Right renal cortex interstitium (tissue), 3 donors: Measurements from ENCODE around the gene RXRG. TPM values are rescaled to one million over a fixed set of nuclear protein-coding genes. Genes with fewer than 3 reads are reported as not detected.

Source experiments
- DNase-seq, 3 donors: peaks; one replicate each; pipeline ENCODE4 v3.0.0-alpha.2; 2013; ENCODE audit warnings: low read depth in 3 of 3, low spot score in 2 of 3
- polyA plus RNA-seq, 3 donors: library from polyadenylated mRNA; unstranded; fragments of 120-200 nt; gene quantifications; one replicate each; pipeline ENCODE4 v1.2.1, GENCODE V29; 2013; ENCODE audit not compliant: insufficient read length in 3 of 3

RXRG gene
- polyA plus RNA-seq, 3 donors, result 1.4 to 3.0 (median 2.0) TPM

GRCh38 chr1:165376041-165376810 lies 68.7 kb downstream of the RXRG start:
- no peak for DNase-seq

DNA sequence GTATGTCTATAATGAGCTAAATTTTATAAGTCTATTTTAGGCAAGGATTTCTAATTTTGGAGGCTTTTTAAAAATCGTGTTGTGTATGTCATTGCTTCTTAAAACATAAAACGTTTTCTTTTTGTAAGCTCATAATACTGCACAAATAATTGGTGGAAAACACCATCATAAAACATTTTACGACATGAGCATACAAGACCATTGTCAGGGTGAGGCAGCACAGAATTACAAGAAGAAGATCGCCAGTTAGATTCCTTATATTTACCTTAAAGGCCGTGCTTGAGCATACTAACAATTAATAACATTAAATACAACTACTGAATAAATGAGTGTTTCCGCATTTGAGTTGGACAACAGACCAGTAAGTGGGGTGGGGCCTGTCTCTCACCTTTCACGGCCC lies 69.3 kb downstream of the RXRG start:
- no peak for DNase-seq

DNA sequence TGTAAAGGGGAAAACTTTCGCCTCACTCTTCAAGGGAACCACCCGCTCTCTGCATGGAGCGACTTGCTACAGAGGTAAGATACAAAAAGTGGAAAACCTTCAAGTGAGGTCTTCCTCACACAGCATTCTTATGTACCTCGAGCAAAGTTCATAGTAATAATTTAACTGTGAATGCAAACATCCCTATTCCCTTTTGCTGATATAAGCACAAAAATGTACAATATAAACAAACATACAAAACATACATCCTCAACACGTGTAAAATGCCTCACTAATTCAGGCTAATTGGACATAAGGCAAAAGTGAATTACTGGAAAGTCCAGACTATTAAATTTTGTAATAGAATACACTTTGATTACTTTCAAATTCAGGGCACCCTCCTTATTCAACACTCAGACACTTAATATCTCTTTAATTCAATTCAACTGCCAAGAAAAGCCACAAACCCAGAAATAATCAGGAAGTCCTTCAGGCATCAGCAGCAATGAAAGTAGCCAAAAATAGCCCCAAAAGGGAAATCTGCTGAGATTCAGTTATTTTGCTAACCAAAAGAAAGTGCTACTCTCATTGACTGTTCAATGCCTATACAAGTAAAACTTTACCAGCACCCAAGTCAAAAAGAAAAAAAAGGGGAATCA lies 73.2 kb downstream of the RXRG start:
- DNase-seq, result no peak

DNA sequence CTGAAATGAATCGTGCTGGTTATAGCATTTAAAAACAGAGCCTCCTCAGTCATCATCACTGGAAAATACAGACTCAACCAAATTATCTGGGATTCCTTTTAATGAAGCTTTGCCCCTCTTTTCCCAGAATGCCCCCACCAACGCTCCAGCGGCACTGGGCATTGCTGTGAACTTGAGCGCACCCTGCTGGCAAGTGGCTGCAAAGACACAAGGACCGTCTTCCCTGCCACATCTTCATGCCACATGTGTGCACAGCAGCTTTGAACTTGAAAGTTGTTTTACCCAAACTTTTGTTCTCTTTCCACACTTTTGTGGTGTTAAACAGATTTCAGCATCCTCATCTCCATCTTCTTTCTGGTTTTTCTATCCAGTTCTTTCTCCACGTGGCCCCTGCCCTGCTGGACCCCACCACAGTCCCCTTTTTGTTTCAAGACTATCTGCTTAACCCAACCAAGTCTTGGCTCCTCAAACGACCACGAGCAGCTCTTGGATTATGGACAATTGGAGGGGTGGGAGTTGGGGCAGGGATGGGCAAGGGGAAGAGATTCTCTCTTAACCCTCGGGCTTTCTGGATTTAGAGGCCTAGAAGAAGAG lies 75.6 kb downstream of the RXRG start:
- no peak for DNase-seq

- DNase-seq, result peak in 1 of 3 donors; percentile 72
Measured at GRCh38 chr1:165367375-165367993, 77.4 kb downstream of the RXRG start.

DNA sequence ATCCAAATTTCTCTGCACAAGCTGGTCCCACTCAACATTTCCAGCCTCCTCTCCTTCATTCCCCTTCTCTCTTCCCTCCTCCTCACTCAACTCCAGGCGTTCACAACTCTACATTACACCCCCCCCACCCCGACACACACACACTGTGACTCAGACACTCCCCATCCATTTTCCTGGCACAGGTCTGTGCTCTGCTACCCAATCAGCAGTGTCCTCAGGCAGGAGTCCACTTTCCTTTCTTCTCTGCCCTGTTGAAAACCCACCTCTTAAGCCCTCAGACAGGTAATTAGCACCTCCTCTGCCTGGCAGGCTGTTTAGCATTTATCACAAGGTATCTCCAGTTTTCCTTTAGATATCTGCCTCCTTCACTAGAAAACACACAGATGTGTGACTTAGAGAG lies 79.6 kb downstream of the RXRG start:
- no peak for DNase-seq

DNA sequence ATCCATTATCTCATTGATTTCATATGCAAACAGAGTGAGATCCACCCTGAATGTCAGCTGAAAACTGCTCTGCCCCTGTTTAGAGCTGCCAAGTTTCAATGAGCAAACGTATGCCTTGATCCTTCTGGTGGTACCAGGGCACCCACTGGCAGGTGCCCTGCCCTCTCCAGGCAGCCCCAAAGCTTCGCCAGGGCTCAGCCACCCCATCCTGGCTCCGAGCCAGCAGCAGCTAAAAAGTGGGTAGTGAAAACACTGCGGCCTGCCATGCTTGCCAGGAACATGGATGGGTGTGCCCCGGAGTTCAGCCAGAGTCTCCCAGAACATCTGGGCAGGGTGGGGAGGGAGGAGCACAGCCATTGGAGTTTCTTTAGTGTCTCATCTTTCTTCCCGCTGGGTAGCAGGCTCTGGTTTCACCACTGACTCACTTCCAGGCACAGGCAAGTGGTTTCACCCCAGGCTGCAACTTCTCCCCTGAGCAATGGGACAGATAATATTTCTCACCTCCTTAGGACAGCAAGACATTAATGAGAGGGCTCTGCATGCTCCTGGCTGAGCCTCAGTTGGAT lies 80.3 kb downstream of the RXRG start:
- no peak for DNase-seq

DNA sequence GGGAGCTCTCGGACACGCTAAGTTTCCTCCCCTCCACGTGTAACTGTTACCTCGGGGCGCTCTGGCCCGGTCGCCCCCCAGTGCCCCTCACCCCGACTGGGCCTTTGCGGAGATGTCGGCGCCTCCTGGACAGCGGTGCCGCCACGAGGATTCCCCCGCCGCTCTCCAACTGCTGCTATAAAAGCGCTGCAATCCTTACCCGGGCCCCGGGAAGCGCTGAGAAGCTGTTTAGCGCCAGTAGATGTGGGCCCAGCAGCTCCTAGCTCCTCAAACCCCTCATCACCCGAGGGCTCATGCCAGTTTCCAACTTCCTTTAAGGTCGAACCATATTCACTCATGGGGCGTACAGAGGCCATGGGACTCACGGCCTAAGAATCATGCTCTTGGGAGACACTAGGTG lies 88.0 kb downstream of the RXRG start:
- DNase-seq, result no peak

GRCh38 chr1:165355977-165356811 lies 88.7 kb downstream of the RXRG start, which contains the start of gene LMX1A:
TSS of gene LMX1A (minus strand) at chr1:165356715. CDS start at chr1:165355559, 1,156 bp downstream.
- DNase-seq, result no peak

GRCh38 chr1:165355139-165355976 lies 89.6 kb downstream of the RXRG start:
- DNase-seq, result no peak

- DNase-seq, result no peak
Measured at GRCh38 chr1:165354739-165355138, 90.2 kb downstream of the RXRG start.

DNA sequence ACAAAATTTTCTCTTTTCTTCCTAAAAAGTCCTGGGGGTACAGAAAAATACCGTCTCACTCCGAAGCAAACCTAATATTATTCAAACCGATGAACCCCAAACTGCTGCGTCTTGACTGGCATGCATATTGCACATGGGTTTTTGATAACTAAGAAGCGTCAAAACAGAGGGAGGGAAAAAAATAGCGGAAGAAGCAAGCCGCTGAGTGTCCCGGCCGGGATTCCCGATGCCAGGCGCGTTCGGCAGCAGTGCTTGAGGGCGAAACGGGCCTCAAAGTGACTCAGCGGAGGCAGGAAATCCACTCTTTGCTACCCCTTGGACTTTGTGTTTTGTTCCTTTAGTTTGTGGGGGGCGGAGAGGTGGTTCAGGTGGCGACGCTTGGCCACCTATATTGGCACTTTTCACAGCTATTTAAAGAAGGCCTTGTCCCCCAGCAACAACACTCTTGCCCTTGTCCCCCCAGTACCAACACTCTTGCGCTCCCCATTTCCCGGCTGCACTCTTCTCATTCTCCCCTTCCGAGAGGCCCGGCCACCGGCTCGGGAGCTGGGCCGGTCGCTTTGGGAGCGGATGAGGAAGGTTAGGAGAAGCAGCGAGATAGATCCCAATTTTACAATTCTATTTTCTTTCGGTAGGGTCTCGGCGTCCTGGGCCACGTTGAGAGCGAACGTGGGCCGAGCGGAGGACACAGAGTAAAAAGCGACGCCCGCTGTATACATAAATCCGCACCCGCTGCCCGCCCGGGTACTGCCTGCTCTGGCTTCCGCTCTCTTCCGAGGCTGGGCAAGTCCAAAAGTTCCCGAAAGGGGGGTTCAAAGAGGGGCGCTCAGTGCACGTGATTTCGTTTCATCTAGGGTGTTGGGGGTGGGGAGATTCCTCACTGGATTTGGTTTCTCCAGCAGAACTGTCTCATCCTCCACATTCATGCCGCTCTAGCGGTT lies 90.9 kb downstream of the RXRG start:
- no peak for DNase-seq

- no peak for DNase-seq
Measured at GRCh38 chr1:165352442-165353293, 92.3 kb downstream of the RXRG start.

DNA sequence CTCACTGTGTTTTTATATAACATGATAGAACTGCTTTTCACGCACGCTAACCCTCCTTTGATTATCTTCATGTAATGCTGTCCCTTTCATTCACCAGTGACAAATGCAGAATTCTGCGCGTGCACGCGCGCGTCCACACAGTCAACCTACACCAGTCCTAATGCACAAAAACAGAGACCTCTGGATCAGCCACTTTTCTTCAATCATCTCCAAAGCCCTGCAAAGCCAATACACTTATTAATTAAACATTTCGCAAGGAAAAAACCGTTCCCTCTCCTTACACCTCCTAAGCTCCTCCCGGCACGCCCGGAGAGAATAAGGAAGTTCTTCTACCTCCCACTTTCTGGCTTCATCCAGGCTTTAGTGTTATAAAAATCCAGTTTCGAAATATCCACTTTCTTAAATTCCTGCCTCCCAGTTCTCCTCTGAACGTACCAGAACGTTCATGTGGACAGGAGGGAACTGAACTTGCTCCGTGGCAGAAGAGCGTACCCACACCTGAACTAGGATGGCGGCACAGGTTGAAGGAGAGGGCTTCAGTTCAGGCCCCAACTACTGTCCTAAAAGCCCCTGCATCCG lies 93.0 kb downstream of the RXRG start:
- no peak for DNase-seq
